ENCODE data around the gene TMEM30B. TPM values are rescaled to one million over a fixed set of nuclear protein-coding genes. Genes with fewer than 3 reads are reported as not detected.
"Not testable (repeated sequence)": the region's sequence is repeated elsewhere in the genome, so short reads cannot be mapped to it uniquely, and the experiment has no call there.

The TMEM30B gene
- total RNA-seq, 6 donors from 2014 or later = 15.7 to 59.7 (median 26.4) TPM

GRCh38 chr14:61250063-61250462 is 31.1 kb downstream of the TMEM30B start:
- H3K9me3 ChIP-seq = no peaks in the 10 kb centered on the region
- ATAC-seq (ENCODE audit: low FRiP score in 2 of 2) (no peak), DNase-seq (no peak)
- no peak overlapping the region for H3K27ac ChIP-seq
- TF ChIP-seq POLR2A (IDR thresholded peaks at IDR 0.05) (no peak), EP300 (IDR thresholded peaks at IDR 0.05) (no peak)
- H3K4me3 ChIP-seq = no peak overlapping the region
- peaks cover 0 to 13% (median 0%) of the 10 kb centered on the region in 4 donors for H3K4me1 ChIP-seq
- no peaks in the 10 kb centered on the region for H3K36me3 ChIP-seq
- no peaks in the 10 kb centered on the region for H3K27me3 ChIP-seq
- WGBS, 2 donors = 91% methylated on average over 9 of the region's 9 CpGs

GRCh38 chr14:61247935-61248334 is 33.2 kb downstream of the TMEM30B start:
- no peak for ATAC-seq (ENCODE audit: low FRiP score in 2 of 2)
- Histone ChIP-seq H3K36me3 (no peaks in the 10 kb centered on the region), H3K27ac (no peak overlapping the region), H3K4me1 (peaks cover 0 to 6% (median 0%) of the 10 kb centered on the region in 4 donors), H3K4me3 (no peak overlapping the region), H3K9me3 (no peaks in the 10 kb centered on the region), H3K27me3 (no peaks in the 10 kb centered on the region)
- 43 to 54% methylated on average over 1 of the region's 1 CpG for whole genome bisulfite sequencing, 2 donors
- no peak for DNase-seq
- TF ChIP-seq POLR2AphosphoS5 (IDR thresholded peaks at IDR 0.05) (no peak), CTCF (IDR thresholded peaks at IDR 0.05) (no peak), POLR2A (IDR thresholded peaks at IDR 0.05) (no peak), EP300 (IDR thresholded peaks at IDR 0.05) (no peak)

GRCh38 chr14:61246721-61247120 is 34.4 kb downstream of the TMEM30B start:
- TF ChIP-seq POLR2A (IDR thresholded peaks at IDR 0.05) (no peak), EP300 (IDR thresholded peaks at IDR 0.05) (no peak), CTCF (IDR thresholded peaks at IDR 0.05) (no peak), POLR2AphosphoS5 (IDR thresholded peaks at IDR 0.05) (no peak)
- 81 to 92% methylated on average over 4 of the region's 4 CpGs for WGBS, 2 donors
- Histone ChIP-seq H3K4me1 (no peaks in the 10 kb centered on the region), H3K4me3 (no peak overlapping the region), H3K27ac (no peak overlapping the region), H3K36me3 (no peaks in the 10 kb centered on the region), H3K27me3 (no peaks in the 10 kb centered on the region), H3K9me3 (no peaks in the 10 kb centered on the region)
- ATAC-seq (ENCODE audit: low FRiP score in 2 of 2) = no peak
- DNase-seq = no peak

DNA sequence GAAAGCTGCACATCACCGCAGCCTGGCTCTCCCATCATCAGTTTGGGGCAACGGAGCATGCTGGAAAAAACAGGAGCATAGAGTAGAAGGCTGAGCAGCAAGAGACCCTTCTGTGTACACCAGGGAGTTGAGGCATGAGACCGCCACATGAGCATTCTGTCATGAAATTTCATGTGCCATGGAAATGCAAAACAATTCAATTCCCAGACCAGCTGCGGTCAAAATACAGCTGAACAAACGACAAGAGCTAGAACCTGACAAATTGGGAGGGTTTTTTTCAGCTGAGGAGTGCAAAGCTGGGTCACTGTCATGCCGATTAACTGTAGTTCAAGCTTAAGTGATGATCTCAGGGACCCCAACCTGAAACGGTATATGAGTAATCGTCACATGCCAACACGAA is 37.1 kb downstream of the TMEM30B start:
- H3K27ac ChIP-seq = no peak overlapping the region
- no peaks in the 10 kb centered on the region for H3K4me1 ChIP-seq
- WGBS, 2 donors = 77 to 88% methylated on average over 9 of the region's 9 CpGs
- H3K36me3 ChIP-seq = no peaks in the 10 kb centered on the region
- DNase-seq (no peak), ATAC-seq (ENCODE audit: low FRiP score in 2 of 2) (no peak)
- no peak overlapping the region for H3K4me3 ChIP-seq
- TF ChIP-seq EP300 (IDR thresholded peaks at IDR 0.05) (no peak), POLR2AphosphoS5 (IDR thresholded peaks at IDR 0.05) (no peak), POLR2A (IDR thresholded peaks at IDR 0.05) (no peak), CTCF (IDR thresholded peaks at IDR 0.05) (no peak)
- peaks cover 0 to 14% (median 10%) of the 10 kb centered on the region in 4 donors for H3K9me3 ChIP-seq
- H3K27me3 ChIP-seq = no peaks in the 10 kb centered on the region

GRCh38 chr14:61240206-61240605 is 40.9 kb downstream of the TMEM30B start:
- H3K27me3 ChIP-seq = no peaks in the 10 kb centered on the region
- no peak overlapping the region for H3K27ac ChIP-seq
- DNase-seq = no peak
- H3K9me3 ChIP-seq = peaks cover 0 to 14% (median 10%) of the 10 kb centered on the region in 4 donors
- 73 to 76% methylated on average over 8 of the region's 8 CpGs for WGBS, 2 donors
- no peak for ATAC-seq (ENCODE audit: low FRiP score in 2 of 2)
- no peaks in the 10 kb centered on the region for H3K4me1 ChIP-seq
- no peaks in the 10 kb centered on the region for H3K36me3 ChIP-seq
- H3K4me3 ChIP-seq = no peak overlapping the region
- TF ChIP-seq POLR2AphosphoS5 (IDR thresholded peaks at IDR 0.05) = no peak

GRCh38 chr14:61239285-61239684 is 41.9 kb downstream of the TMEM30B start:
- H3K9me3 ChIP-seq = peaks cover 0 to 14% (median 10%) of the 10 kb centered on the region in 4 donors
- H3K4me1 ChIP-seq; H3K27me3 ChIP-seq; H3K27ac ChIP-seq; H3K4me3 ChIP-seq; DNase-seq; ATAC-seq (ENCODE audit: low FRiP score in 2 of 2); H3K36me3 ChIP-seq: not testable (repeated sequence)
- 70 to 83% methylated on average over 10 of the region's 10 CpGs for WGBS, 2 donors
